CD4-positive, alpha-beta T cell treated with Interleukin-15 for 1 hour (primary cell): ENCODE measurements around the gene CALB2.

Source experiments
- DNase-seq: peaks from one replicate; pipeline ENCODE4 v3.0.0-alpha.2; 2020

The CALB2 gene

DNA sequence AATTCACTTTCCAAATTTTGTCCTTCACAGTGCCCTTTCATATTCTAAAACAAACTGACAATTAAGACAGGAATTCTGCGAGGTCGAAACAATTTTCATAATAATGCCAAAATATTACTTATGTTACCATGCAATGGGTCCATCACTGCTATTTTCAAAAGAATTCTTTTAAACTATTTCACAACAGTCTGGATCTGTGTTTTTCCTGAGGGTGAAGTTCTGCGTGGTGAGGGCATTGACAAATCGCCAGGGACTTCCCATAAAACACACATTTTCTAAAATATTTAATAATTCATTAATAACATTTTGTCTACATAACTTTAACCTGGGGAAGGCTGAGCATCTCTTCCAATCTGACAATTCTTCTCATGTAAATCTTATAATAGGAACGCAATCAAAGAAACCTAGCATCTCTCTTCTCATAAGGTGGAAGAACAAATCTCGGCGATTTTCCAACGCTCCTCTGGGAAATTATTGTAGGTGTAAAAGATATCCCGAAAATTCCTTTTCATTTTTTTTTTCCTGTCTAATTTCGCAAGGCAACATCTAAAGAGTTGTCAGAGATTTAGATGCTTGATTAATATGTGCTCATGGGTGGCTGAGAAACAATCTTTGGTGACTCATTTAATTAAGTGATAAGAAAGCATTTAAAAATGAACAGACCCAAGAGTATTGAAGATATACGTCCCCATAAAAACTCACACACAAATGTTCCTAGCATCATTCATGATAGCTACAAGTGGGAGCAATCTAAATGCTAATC, 41.5 kb downstream of the CALB2 start:
- no peak for DNase-seq

DNA sequence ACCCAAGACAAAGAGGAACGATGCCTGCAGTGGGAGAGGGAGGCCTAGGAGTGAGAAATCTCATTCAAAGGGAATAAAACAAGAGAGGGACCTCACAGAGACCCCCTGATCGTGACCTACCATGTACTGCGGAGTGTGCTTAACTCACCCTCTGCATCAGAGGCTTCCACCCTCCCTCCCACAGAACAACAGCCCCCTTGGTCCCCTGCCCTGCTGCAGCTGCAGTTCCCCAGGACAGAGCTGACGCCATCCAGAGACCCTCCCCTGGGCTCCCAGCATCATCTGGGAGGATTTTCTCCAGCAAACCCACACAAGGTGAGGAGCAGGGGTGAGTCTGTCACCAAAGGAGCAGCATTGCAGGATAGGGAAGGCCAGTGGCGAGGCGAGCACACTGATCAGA, 43.5 kb downstream of the CALB2 start:
- DNase-seq, result no peak

DNA sequence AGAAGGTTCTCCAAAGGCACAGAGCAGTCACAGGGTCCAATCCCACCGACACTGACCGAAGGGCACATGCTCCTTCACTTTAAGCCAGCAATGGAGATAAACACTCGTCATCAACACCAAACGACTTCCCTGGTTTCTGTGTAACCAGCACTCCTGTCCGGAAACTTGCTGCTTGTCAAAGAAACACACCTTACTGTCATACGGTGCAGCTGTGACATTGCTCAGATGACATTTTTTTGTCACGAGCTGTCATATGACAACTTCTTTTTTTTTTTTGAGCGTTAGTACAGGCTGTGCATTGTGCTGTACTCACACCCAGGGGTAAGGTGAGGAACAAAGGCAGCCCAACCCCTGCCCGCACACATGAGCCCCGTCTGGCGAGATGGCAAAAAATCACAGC, 44.2 kb downstream of the CALB2 start:
- no peak for DNase-seq

DNA sequence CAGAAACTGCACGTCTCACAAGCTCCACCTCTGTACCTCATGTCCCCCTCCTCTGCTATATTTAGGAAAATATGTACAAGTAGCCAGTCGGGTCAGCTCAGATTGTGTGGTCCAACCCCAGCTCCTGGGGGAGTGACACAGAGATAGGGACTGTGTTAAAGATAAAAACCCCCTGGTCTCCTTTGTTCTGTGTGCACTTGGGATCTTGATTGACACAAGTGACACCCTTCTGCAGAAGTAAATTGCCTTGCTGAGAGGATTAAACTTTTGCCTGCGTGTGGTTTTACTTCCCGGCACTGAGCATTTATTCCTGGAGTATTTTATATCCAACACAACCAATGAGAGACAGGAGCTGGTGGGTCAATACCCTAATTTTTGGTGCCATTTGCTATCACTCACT, 45.8 kb downstream of the CALB2 start:
- no peak for DNase-seq

DNA sequence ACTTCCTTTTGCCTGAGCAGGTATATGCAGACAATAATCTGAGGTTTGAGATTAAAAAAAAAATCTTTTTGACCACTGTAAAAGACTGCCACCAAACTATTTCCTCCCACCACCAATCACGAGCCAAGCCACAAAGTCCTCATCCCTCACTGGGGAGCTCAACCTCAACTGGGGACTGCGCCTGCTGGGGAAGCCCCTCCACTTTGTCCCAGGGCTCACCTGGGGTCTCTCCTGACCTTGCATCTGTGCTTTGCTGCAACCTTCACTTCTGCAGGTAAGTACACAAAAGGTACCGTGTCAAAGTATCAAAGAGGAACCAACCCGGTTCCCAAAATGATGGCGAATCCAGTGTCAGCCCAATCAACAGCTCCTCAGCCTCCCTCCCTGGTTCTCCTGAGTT, 47.8 kb downstream of the CALB2 start:
- no peak for DNase-seq

DNA sequence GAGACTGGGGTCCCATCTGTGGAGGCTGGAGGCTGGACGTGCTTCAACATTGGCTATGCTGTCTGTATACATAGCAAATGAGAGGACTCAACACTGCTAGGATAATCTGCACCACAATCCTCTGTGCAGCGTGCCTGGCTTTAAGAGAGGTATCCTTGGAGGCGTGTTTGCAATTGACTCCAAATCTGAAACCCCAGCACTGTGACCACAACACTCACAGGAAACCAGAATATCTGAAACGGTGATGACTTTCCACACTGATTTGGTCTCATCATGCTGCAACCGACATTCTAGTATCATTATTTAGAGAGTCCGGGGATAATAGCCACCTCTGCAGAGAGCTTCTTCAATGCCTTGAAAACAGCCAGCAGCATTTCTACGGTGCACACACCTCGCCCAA, 48.2 kb downstream of the CALB2 start:
- no peak for DNase-seq

DNA sequence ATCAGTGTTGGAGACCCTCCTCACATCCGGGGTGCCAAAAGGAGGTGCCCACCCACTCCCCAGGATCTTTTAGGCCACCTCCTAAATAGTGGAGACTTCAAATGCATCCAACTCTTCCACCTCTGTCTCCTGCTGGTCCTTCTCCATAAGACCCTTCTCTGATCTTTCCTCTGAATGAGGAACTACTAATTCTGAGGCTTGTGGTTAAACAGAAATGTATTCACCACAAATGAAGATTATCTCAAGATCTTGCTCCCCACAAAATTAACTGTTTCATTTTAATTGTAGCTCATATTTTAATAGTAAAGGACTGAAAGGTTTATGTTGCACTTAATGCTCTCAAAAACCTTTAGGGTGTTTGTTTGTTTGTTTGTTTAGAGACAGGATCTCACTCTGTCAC, 49.2 kb downstream of the CALB2 start:
- DNase-seq, result no peak

DNA sequence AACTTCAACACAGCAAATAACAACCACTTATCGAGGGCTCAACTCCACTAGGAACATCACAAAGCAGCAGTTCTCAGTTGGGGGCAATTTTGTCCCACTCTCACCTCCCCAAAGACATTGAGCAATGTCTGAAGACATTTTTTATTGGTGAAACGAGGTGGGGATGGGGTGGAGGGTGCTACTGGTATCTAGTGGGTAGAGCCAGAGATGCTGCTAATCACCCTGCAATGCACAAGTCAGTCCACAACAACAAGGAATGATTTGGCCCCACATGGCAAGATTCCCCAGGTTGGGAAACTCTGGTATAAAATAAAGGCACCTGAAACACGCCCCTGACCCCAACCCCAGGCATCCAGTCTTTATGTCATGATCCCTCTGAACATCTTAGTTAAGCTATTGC, 50.0 kb downstream of the CALB2 start:
- DNase-seq, result no peak

DNA sequence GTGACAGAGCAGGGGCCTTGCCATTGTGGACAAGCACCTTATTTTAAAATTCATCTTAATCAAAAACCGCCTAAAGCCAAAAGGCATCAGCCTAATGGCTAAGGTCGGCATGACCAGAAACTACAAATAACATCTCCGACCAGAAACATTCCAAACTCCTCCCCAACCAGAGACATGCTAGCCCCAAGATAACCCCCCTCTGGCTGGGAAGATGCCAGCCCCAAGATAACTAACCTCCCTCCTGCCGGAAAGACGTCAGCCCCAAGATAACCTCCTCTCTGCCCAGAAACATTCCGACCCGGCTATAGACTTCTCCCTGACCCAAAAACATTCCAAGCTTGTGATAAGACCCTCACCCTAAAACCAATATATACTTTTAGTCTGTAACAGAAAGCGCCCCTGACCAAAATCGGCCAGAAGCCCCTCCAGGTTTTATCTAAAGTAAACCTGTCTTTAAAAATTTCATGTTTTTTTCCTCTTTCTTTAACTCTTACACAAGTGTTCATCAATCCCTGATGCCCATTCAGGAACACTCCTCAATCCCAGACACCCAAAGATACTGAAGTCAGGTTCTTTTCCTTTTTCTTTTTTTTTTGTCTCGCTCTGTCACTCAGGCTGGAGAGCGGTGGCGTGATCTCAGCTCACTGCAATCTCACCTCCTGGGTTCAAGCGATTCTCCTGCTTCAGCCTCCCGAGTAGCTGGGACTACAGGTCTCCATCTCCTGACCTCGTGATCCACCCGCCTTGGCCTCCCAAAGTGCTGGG, 50.7 kb downstream of the CALB2 start:
- no peak for DNase-seq

DNA sequence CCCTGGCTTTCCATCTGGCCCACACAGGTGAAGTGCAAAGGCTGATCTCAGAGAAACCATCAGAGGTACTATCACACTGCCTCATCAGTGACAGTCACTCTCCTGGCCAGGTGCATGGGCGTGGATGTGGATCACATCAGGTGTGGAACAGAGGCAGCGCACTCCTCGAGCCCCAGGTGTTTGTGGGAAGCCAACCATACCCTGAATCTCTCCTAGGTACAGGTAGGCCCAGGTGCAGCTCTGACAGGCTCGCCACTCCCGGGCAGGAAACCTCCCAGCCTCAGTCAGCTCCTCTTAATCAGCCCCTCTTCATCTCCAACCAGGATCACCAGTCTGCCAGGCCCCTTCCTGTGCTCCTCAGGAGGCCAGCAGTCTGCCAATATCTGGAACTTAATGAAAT, 51.6 kb downstream of the CALB2 start:
- no peak for DNase-seq

DNA sequence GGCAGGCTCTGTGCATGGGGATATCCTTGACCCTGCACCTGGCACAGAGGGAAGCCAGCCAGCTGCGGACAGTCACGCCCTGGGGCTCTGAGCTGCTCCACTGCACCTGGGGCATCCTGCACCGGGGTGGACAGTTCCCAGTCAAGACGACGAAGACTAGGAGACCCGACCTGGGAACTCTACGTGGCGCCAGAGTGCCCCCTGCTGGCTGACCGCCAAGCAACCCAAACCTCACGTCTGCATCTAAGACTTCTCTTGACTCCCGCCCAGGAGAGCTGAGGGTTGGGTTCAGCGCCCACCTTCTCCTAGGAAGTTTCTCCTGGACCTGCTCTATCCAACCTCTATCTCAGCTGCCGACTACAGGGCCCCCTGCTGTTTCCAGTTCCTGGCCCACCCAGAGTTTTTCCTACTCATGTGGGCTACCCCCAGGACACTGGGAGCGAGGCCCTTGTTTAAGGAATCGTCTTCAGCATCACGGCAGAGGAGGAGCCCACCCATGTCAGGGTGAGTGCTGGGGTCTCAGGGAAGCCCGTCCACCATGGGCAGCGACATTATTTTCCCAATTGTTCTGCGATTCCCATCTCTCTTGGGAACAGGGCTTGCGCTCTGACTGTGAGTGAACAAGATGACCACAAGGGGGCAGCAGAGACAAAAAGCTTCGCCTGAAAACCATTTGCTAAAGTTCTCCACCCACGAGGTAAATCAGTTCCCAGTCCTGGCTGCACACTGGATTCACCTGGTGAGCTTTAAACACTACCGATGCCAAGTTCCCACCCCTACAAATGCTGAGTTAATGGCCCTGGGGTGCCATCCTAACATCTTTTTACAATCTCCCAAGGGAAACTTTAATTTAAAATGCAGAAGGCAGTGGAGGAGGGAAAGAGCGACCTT, 54.0 kb downstream of the CALB2 start:
- peak; percentile 56 for DNase-seq

DNA sequence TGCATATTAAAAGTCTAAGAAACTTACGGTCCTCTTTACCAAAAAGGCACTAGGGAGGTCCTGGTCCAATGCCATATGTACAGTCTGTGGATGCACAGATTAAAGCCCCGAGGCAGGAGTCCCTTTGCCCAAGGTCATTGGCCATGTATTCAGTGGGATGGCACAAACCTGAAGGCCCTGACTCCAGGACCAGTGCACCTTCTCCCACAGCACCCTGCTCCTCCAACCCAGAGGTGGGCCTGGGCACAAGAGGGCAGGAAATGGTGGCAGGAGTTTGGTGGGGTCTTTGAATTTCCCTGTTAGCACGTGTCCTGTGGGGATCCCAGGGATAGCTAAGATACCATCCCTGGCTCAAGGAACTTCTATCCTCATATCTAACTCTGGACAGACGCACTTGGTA, 54.8 kb downstream of the CALB2 start:
- no peak for DNase-seq

DNA sequence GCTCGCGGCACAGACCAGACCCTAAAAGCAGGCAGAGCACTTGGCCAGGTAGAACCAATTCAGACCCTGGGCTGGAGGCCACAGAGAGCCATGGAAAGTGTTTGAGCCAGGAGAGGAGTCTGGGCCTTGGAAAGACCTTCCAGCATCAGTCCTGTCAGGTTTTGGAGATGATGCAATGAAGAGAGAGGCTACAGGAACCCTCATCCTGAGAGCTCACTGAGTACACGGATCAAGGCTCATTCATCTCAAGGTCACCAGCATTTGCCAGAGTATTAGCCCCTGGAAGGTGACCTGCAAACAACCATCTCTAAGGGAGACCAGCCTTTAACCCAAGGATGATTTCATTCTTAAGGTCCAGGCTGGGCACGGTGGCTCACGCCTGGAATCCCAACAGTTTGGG, 55.5 kb downstream of the CALB2 start:
- DNase-seq, result no peak

DNA sequence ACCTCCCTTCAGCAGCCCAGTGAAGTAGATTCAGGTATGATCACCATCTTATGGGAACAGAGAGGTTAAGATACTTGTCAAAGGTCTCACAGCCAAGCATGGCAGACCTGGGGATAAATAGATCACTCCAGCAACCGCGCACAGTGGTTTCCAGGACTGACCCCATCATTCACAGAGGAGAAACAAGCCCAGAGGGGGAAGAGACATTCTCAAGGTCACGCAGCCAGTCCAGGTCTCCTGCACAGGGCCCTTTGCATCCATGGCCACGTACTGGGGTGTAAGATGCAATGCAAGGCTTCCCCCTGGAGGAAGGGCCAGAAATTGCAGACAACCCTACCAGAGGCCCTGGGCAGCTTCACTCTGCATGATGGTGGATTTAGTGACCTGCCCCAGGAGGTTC, 63.4 kb downstream of the CALB2 start:
- DNase-seq, result no peak

DNA sequence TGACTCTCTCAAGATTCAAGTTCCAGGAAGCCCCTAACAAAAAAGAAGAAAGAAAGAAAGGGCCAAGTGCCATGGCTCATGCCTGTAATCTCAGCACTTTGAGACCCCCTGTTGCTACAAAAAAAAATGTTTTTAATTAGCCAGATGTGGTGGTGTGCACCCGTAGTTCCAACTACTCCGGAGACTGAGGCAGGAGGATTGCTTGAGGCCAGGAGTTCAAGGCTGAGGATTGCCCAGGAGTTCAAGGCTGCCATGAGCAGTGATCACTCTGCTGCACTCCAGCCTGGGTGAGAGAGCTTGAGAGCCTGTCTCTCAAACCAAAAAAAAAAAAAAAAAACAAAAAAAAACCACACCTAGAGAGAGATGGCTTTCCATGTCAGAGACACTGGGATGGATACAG, 64.5 kb downstream of the CALB2 start:
- DNase-seq, result no peak

DNA sequence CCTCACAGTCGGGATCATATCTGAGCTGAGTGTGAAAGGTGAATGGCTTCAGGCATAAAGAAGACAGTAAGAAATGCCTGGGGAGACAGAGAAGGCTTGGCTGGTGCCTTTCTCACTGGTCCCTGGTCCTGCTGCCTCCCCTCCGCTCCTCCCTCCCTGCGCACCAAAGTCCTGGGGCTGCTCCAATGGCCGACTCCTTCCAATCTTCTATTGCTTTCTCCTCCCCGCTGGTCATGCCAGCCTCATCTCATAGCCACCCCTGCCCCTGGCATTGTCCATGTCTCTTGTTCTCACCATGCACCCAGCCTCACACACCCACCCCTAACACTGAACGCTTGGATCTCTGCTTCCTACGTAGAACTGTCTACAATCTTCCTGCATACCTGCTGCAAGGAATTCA, 65.3 kb downstream of the CALB2 start:
- DNase-seq, result no peak

DNA sequence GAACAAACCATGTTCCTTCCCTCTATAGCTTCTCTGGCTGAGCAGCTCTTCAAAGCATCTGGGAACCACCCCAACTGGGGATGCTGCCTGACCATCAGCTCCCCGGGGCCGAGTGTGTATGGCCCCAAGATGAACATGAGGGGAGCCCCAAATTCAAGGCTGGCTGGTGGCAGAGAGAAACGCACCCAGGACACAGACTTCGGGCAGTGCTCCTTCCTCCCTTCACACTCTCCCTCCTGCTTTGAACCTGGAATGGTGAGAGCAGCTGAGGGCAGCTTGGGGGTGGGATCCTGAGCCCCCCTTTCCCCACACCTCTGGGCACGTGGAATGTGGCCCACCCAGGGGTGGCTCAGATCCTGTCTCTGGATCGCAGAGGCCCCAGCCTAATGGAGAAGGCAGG, 66.1 kb downstream of the CALB2 start:
- DNase-seq, result no peak

DNA sequence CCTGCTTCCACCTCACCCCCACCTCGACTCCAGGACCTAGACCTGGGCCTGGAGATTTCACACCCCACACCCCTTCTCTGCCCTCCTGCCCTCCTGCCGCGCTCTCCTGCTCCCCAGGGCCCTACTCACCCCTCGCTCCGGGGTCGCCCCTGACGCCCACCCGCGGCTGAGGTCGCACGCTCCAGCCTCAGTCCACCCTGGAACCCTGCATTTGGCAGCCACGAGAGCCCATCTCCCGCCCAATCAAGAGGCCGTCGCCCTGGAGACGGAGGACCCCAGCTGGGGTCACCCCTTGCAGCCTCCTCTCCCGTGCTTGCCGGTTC, 67.2 kb downstream of the CALB2 start:
- no peak for DNase-seq

DNA sequence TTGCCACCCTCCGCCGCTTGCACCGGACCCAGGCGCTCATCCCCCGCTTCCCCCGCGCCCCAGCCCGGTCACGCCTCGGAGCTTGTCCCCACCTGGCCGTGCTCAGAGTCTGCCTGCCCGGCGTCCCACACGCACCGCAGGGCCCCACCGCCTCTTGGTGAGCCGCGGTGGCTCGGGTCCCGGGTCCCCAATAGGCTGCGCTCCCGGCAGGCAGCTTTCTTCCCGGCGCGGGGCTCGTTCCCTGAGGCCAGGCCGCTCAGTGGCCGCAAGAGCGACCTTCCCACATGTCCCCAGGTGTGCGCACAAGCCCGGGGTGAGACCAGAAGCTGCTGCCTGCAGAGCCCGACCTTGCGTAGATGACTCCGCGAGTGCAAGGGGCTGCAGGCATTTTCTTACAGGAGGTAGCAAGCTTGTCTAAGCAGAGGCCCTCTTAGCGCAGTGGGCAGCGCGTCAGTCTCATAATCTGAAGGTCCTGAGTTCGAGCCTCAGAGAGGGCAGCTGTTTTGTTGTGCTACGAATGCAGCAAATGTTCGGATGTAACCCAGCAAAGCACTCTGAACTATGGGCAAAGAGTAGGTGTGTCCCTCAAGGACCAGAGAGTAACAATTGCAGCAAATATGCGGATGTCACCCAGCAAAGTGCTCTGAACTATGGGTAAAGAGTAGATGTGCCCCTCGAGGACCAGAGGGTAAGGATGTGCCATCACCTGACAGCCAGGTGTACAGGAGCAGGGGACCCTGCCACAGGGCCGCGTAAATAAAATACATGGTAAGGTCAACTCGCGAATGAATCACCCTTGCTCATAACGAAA, 67.8 kb downstream of the CALB2 start:
- no peak for DNase-seq

DNA sequence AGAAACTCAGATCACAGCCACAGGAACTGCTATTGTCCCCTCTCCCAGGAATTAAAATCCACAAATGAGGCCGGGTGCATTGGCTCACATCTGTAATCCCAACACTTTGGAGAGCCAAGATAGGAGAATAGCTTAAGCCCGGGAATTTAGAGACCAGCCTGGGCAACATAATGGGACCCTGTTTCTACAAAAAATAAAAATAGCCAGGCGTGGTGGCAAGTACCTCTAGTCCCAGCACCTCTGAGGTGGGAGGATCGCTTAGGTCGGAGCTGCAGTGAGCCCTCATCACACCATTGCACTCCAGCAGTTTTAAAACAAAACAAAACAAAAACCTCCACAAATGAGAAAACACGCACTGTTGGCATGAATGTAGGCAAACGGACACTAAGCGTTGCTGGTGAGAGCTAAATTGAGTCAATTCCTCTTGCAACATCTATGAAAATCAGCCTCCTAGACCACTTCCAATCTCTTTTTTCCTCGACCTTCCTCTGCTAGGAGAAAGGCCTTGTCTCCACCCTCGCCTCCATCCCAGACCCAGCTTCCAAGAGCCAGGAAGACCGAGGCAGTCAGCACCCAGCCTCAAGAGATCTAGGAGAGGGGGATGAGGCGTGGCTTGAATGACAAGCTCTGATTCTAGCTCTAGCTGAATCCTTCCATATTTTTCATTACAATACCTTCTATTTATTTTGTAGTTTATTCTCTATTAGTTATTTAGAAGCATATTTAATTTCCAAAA, 68.5 kb downstream of the CALB2 start:
- no peak for DNase-seq

DNA sequence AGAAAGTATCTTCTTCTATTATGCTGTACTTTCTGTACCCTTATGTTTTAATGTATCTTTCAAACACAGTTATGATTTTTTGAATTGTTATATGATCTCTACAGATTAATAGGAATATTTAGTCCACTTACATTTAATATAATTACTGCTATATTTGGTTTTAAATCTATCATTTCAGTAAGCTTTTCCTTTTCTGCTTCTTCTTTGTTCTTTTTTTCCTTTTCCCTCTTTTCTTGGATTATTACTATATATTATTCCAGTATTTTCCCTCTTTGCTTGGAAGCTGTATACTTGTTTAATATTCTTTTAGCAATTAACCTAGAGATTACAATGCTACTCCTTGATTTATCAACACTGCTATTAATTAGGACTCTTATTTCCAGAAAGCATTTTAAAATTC, 69.9 kb downstream of the CALB2 start:
- DNase-seq, result no peak

DNA sequence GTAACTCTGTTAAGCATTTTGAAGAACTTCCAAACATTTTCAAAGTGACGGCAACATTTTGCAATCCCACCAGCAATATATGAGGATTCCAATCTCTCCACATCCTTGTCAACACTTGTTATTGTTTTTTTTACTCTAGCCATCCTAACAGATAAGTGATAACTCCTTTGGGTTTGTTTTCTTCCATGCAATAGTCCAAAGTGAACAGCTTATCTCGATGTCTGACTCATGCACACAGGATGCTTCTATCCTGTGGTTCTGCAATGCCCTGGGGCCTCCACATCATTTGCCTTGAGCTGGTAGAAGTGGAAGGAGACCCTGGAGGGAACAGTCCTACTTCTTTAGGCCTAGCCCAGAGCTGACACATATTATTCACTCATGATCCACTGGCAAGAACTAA, 70.4 kb downstream of the CALB2 start:
- DNase-seq, result no peak
